ENCODE measurements around the gene WDR91. TPM values are rescaled to one million over a fixed set of nuclear protein-coding genes. Genes with fewer than 3 reads are reported as not detected.

Gene WDR91
- total RNA-seq, 1 experiment from 2014 or later, result 8.4 TPM

DNA sequence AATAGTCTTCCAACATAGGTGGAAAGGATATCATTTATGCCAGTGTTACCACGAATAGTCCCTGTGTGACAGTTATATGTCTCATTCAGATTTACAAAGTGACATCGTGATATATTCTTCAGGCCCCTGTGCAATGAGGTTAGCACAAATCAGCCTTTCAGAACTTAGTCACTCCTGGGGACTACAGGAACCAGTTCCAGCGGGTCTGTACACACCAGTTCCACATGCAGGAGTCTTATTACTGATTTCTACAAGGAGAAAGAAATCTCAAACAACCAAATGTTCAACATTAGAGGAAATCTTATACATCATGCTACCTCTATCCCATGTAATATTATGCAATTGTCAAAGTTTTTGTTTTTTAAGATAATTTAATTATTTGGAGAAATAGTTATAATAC is 4.4 kb upstream of the WDR91 start:
- no TSS peak for BruUV-seq (replicated peaks)
- Histone ChIP-seq H3F3A (ENCODE audit: insufficient read depth, low read depth) (no peaks in the 10 kb centered on the region), H3K9me3 (ENCODE audit: insufficient read depth, low read depth) (no peaks in the 10 kb centered on the region), H3K4me2 (no peak overlapping the region), H3K27ac (no peak overlapping the region), H3K4me3 (no peak overlapping the region), H3K4me1 (replicated peaks; ENCODE audit: insufficient read depth) (no peaks in the 10 kb centered on the region; the same call in 1 of the 2 replicates), H3K36me3 (ENCODE audit: low read depth) (no peaks in the 10 kb centered on the region), H3K79me2 (ENCODE audit: low read depth) (no peaks in the 10 kb centered on the region), H2AFZ (no peak overlapping the region), H3K9me2 (ENCODE audit: insufficient read depth) (no peaks in the 10 kb centered on the region), H3K27me3 (ENCODE audit: insufficient read depth, low read depth) (no peaks in the 10 kb centered on the region), H4K20me1 (ENCODE audit: insufficient read depth) (no peaks in the 10 kb centered on the region)
- ChIA-PET POLR2A (ENCODE audit: unreplicated experiment) (no interaction called here), CTCF (no interaction called here)
- intact Hi-C loops (cut with micrococcal nuclease; ENCODE audit: unreplicated experiment), result no loop called here
- DNase-seq, result no peak
- no peak for TF ChIP-seq EZH2 (IDR thresholded peaks at IDR 0.05; ENCODE audit: low read depth)
- TF ChIP-seq, protein P1, sequence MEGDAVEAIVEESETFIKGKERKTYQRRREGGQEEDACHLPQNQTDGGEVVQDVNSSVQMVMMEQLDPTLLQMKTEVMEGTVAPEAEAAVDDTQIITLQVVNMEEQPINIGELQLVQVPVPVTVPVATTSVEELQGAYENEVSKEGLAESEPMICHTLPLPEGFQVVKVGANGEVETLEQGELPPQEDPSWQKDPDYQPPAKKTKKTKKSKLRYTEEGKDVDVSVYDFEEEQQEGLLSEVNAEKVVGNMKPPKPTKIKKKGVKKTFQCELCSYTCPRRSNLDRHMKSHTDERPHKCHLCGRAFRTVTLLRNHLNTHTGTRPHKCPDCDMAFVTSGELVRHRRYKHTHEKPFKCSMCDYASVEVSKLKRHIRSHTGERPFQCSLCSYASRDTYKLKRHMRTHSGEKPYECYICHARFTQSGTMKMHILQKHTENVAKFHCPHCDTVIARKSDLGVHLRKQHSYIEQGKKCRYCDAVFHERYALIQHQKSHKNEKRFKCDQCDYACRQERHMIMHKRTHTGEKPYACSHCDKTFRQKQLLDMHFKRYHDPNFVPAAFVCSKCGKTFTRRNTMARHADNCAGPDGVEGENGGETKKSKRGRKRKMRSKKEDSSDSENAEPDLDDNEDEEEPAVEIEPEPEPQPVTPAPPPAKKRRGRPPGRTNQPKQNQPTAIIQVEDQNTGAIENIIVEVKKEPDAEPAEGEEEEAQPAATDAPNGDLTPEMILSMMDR (conservative IDR thresholded peaks at IDR 0.05), result no peak

DNA sequence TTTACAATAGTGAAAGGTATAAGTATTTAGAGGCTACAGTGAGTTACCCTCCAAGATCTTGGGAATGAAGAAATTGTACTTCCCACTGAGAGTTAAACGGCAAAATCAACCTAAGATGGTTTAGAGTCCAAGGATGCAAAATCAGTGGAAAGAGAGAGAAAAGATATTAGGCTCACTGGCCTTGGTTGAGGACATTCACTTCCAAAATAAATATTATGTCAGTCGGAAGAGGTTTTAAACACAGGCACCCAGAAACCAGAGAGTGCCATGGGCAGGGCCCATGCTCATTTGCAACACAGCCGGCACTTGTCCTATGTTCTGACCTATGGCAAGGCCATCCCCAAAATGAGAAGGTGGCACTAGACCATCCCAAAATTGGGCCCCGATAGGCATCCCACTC is 3.9 kb upstream of the WDR91 start:
- H2AFZ ChIP-seq, result no peak overlapping the region
- no TSS peak for BruUV-seq (replicated peaks)
- ChIA-PET POLR2A (ENCODE audit: unreplicated experiment) (interaction anchor here (0.6 kb wide), 1 partner anchor 584 kb away, joined by 4 read pairs; no protein-coding TSS in a partner anchor), CTCF (no interaction called here)
- H3K36me3 ChIP-seq (ENCODE audit: low read depth), result no peaks in the 10 kb centered on the region
- no peak overlapping the region for H3K4me3 ChIP-seq
- no peak overlapping the region for H3K4me2 ChIP-seq
- H3K9me3 ChIP-seq (ENCODE audit: insufficient read depth, low read depth), result no peaks in the 10 kb centered on the region
- no peaks in the 10 kb centered on the region for H3K27me3 ChIP-seq (ENCODE audit: insufficient read depth, low read depth)
- no peak for TF ChIP-seq EZH2 (IDR thresholded peaks at IDR 0.05; ENCODE audit: low read depth)
- TF ChIP-seq, protein P1 (conservative IDR thresholded peaks at IDR 0.05), result no peak
- intact Hi-C loops (cut with micrococcal nuclease; ENCODE audit: unreplicated experiment), result no loop called here
- DNase-seq, result no peak
- H3K9me2 ChIP-seq (ENCODE audit: insufficient read depth), result no peaks in the 10 kb centered on the region
- no peak overlapping the region for H3K27ac ChIP-seq
- no peaks in the 10 kb centered on the region for H3K79me2 ChIP-seq (ENCODE audit: low read depth)
- H3K4me1 ChIP-seq (replicated peaks; ENCODE audit: insufficient read depth), result no peaks in the 10 kb centered on the region; the same call in 1 of the 2 replicates
- H4K20me1 ChIP-seq (ENCODE audit: insufficient read depth), result no peaks in the 10 kb centered on the region
- no peaks in the 10 kb centered on the region for H3F3A ChIP-seq (ENCODE audit: insufficient read depth, low read depth)

DNA sequence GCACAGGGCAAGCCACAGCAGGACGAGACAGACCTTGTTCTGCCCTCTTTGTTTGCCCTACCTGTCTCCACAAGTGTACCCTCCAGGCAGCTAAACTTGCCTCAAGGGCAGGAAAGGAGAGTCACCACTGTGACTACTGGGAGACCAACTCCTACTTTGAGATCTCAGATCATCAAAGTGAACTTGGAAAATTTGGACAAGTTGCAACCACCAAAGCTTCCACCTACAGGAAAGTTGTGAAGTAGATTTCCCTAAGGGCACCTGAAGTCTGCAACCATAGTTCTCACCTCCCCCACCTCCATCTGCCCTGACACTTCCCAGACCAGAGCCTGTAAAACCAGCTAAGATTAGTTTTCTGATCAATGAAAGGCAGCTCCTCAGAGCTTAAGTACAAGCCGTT is 2.5 kb upstream of the WDR91 start:
- no peak for DNase-seq
- H3K9me3 ChIP-seq (ENCODE audit: insufficient read depth, low read depth), result no peaks in the 10 kb centered on the region
- BruUV-seq (replicated peaks), result no TSS peak
- H3F3A ChIP-seq (ENCODE audit: insufficient read depth, low read depth), result no peaks in the 10 kb centered on the region
- H3K79me2 ChIP-seq (ENCODE audit: low read depth), result no peaks in the 10 kb centered on the region
- H3K9me2 ChIP-seq (ENCODE audit: insufficient read depth), result no peaks in the 10 kb centered on the region
- no peak overlapping the region for H3K4me3 ChIP-seq
- no peak overlapping the region for H2AFZ ChIP-seq
- H3K4me1 ChIP-seq (replicated peaks; ENCODE audit: insufficient read depth), result no peaks in the 10 kb centered on the region; the same call in 1 of the 2 replicates
- H3K27ac ChIP-seq, result no peak overlapping the region
- H3K4me2 ChIP-seq, result no peak overlapping the region
- no peak for TF ChIP-seq EZH2 (IDR thresholded peaks at IDR 0.05; ENCODE audit: low read depth)
- no peaks in the 10 kb centered on the region for H3K36me3 ChIP-seq (ENCODE audit: low read depth)
- POLR2A ChIA-PET (ENCODE audit: unreplicated experiment), result no interaction called here
- CTCF ChIA-PET, result no interaction called here
- intact Hi-C loops (cut with micrococcal nuclease; ENCODE audit: unreplicated experiment), result no loop called here
- H4K20me1 ChIP-seq (ENCODE audit: insufficient read depth), result no peaks in the 10 kb centered on the region
- no peaks in the 10 kb centered on the region for H3K27me3 ChIP-seq (ENCODE audit: insufficient read depth, low read depth)
